HEK293 (cell line): ENCODE measurements around the gene GGNBP2.

Experiments
- SP7 ChIP-seq: fragments of 450-650 bp; formaldehyde crosslinking; IDR thresholded peaks from 2 replicates; pipeline ENCODE4 v1.5.1; 2016; ENCODE audit warnings: missing biosample characterization, missing genetic modification characterization
- ZNF112 ChIP-seq: fragments of 450-650 bp; formaldehyde crosslinking; IDR thresholded peaks from 2 replicates; pipeline ENCODE4 v1.5.0; 2017; ENCODE audit warnings: missing biosample characterization, missing genetic modification characterization
- ZNF140 ChIP-seq: fragments of 450-650 bp; formaldehyde crosslinking; IDR thresholded peaks from 2 replicates; pipeline ENCODE4 v1.5.1; 2016; ENCODE audit warnings: missing biosample characterization, missing genetic modification characterization
- ZNF274 ChIP-seq, 2 experiments: fragments of 200-500 bp in 1 of 2; fragments of 450-650 bp in 1 of 2; sonication (Bioruptor generic) in 1 of 2; formaldehyde crosslinking in 1 of 2; IDR thresholded peaks; 2 replicates each; pipeline versions ENCODE4 v1.5.1 to v1.6.1; 2014 to 2016; ENCODE audit warnings: borderline replicate concordance in 1 of 2, inconsistent platforms in 1 of 2, low read length in 1 of 2, missing biosample characterization in 1 of 2, missing genetic modification characterization in 1 of 2
- ZNF292 ChIP-seq: fragments of 450-650 bp; formaldehyde crosslinking; IDR thresholded peaks from 2 replicates; pipeline ENCODE4 v1.5.1; 2016; ENCODE audit warnings: low read depth, missing biosample characterization, missing genetic modification characterization, borderline replicate concordance
- ZNF404 ChIP-seq: fragments of 450-650 bp; formaldehyde crosslinking; IDR thresholded peaks from 2 replicates; pipeline ENCODE4 v1.5.1; 2017; ENCODE audit warnings: missing biosample characterization, missing genetic modification characterization
- ZNF629 ChIP-seq: fragments of 450-650 bp; formaldehyde crosslinking; IDR thresholded peaks from 2 replicates; pipeline ENCODE4 v1.5.1; 2017; ENCODE audit warnings: missing biosample characterization, missing genetic modification characterization
- ZNF660 ChIP-seq: fragments of 450-650 bp; IDR thresholded peaks from 2 replicates; pipeline ENCODE4 v1.5.1; 2018; ENCODE audit warnings: missing biosample characterization, mild to moderate bottlenecking, missing genetic modification characterization
- ZNF776 ChIP-seq: fragments of 450-650 bp; formaldehyde crosslinking; IDR thresholded peaks from 2 replicates; pipeline ENCODE4 v1.5.0; 2017; ENCODE audit warnings: missing biosample characterization, missing genetic modification characterization, borderline replicate concordance
- TF ChIP-seq, protein P1 (sequence below): fragments of 450-650 bp; formaldehyde crosslinking; IDR thresholded peaks from 2 replicates; pipeline ENCODE4 v1.5.1; 2016; ENCODE audit warnings: missing biosample characterization, missing genetic modification characterization
- TF ChIP-seq, protein P2 (sequence below): fragments of 450-650 bp; formaldehyde crosslinking; IDR thresholded peaks from 2 replicates; pipeline ENCODE4 v1.5.1; 2016; ENCODE audit warnings: missing biosample characterization, missing genetic modification characterization

DNA sequence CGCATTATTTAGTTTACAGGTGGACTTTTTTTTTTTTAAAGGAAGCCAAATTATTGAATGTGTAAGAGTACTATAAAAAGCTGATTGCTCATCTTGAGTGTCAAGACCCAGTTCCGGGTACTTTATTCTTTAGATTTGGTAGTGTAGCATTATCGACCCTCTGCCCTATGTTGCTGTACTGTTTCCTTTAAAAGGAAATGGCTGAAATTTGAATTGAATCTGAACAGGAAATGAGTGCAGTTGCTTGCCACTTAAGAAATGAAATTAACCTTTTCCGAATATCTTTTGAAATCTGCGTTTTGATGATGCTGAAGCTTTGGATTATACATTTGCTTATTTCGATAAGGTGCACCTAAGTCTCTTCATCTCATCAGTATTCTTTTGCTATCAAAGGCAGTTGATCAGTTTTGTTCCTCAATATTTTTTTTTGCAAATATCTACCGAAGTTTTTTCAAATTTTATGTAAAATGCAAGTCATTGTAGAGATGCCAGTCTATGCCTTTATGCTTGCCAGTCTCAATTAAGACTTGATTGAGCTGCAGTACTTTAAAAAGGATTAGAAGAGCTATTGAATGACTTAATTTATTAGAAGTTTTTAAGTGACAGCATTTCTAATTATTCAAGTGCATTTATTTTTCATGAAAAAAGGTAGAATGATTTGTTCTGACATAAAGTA, 1.8 kb downstream of the GGNBP2 start:
- TF ChIP-seq, protein P1, sequence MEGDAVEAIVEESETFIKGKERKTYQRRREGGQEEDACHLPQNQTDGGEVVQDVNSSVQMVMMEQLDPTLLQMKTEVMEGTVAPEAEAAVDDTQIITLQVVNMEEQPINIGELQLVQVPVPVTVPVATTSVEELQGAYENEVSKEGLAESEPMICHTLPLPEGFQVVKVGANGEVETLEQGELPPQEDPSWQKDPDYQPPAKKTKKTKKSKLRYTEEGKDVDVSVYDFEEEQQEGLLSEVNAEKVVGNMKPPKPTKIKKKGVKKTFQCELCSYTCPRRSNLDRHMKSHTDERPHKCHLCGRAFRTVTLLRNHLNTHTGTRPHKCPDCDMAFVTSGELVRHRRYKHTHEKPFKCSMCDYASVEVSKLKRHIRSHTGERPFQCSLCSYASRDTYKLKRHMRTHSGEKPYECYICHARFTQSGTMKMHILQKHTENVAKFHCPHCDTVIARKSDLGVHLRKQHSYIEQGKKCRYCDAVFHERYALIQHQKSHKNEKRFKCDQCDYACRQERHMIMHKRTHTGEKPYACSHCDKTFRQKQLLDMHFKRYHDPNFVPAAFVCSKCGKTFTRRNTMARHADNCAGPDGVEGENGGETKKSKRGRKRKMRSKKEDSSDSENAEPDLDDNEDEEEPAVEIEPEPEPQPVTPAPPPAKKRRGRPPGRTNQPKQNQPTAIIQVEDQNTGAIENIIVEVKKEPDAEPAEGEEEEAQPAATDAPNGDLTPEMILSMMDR (tag by site-specific recombination): no peak
- no peak for TF ChIP-seq ZNF292
- TF ChIP-seq, protein P2, sequence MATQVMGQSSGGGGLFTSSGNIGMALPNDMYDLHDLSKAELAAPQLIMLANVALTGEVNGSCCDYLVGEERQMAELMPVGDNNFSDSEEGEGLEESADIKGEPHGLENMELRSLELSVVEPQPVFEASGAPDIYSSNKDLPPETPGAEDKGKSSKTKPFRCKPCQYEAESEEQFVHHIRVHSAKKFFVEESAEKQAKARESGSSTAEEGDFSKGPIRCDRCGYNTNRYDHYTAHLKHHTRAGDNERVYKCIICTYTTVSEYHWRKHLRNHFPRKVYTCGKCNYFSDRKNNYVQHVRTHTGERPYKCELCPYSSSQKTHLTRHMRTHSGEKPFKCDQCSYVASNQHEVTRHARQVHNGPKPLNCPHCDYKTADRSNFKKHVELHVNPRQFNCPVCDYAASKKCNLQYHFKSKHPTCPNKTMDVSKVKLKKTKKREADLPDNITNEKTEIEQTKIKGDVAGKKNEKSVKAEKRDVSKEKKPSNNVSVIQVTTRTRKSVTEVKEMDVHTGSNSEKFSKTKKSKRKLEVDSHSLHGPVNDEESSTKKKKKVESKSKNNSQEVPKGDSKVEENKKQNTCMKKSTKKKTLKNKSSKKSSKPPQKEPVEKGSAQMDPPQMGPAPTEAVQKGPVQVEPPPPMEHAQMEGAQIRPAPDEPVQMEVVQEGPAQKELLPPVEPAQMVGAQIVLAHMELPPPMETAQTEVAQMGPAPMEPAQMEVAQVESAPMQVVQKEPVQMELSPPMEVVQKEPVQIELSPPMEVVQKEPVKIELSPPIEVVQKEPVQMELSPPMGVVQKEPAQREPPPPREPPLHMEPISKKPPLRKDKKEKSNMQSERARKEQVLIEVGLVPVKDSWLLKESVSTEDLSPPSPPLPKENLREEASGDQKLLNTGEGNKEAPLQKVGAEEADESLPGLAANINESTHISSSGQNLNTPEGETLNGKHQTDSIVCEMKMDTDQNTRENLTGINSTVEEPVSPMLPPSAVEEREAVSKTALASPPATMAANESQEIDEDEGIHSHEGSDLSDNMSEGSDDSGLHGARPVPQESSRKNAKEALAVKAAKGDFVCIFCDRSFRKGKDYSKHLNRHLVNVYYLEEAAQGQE: no peak
- no peak for TF ChIP-seq ZNF140 (tag by site-specific recombination)
- no peak for TF ChIP-seq ZNF112
- no peak for TF ChIP-seq ZNF404 (tag by site-specific recombination)
- no peak for TF ChIP-seq SP7 (tag by site-specific recombination)
- no peak for TF ChIP-seq ZNF776 (tag by site-specific recombination)
- TF ChIP-seq ZNF660: no peak
- no peak for TF ChIP-seq ZNF274 (IDR thresholded peaks at IDR 0.05; ENCODE audit: low read length)
- TF ChIP-seq ZNF274 (tag by site-specific recombination; IDR thresholded peaks at IDR 0.05; ENCODE audit: borderline replicate concordance): no peak
- no peak for TF ChIP-seq ZNF629 (tag by site-specific recombination)
